WTC11 (cell line): ENCODE data around the gene SLC25A20.

ENCODE experiments used
- CREB1 ChIP-seq: sonication (generic); formaldehyde crosslinking; IDR thresholded peaks from 2 replicates; pipeline ENCODE4 v1.8.0; 2023; ENCODE audit warnings: mild to moderate bottlenecking, missing genetic modification reagents
- ELF4 ChIP-seq: sonication (generic); formaldehyde crosslinking; IDR thresholded peaks from 2 replicates; pipeline ENCODE4 v1.8.1; 2022; ENCODE audit warnings: low read depth, mild to moderate bottlenecking, moderate library complexity, missing genetic modification reagents
- JUN ChIP-seq: sonication (generic); formaldehyde crosslinking; IDR thresholded peaks from 2 replicates; pipeline ENCODE4 v1.8.0; 2023; ENCODE audit warnings: mild to moderate bottlenecking, missing genetic modification reagents
- RELA ChIP-seq: sonication (generic); formaldehyde crosslinking; IDR thresholded peaks from 2 replicates; pipeline ENCODE4 v1.8.1; 2022; ENCODE audit warnings: missing genetic modification reagents, mild to moderate bottlenecking, borderline replicate concordance
- SP1 ChIP-seq: sonication (generic); formaldehyde crosslinking; conservative IDR thresholded peaks from 2 replicates; pipeline ENCODE4 v1.8.1; 2022; ENCODE audit warnings: missing genetic modification reagents
- ZNF121 ChIP-seq: sonication (generic); formaldehyde crosslinking; IDR thresholded peaks from 2 replicates; pipeline ENCODE4 v1.8.0; 2023; ENCODE audit warnings: missing genetic modification reagents
- TF ChIP-seq, protein P1 (sequence below): fragments of 200-600 bp; IDR thresholded peaks from 2 replicates; pipeline ENCODE4 v1.8.0; 2022; ENCODE audit warnings: antibody characterized with exemption
- TF ChIP-seq, protein P2 (sequence below): sonication (generic); formaldehyde crosslinking; IDR thresholded peaks from 2 replicates; pipeline ENCODE4 v1.8.1; 2023; ENCODE audit warnings: mild to moderate bottlenecking, missing genetic modification reagents
- TF ChIP-seq, protein P3 (sequence below): sonication (generic); formaldehyde crosslinking; IDR thresholded peaks from 2 replicates; pipeline ENCODE4 v1.8.0; 2022; ENCODE audit warnings: mild to moderate bottlenecking, missing genetic modification reagents
- TF ChIP-seq, protein P4 (sequence below): sonication (generic); formaldehyde crosslinking; IDR thresholded peaks from 2 replicates; pipeline ENCODE4 v1.8.1; 2022; ENCODE audit warnings: low read depth, missing genetic modification reagents, borderline replicate concordance
- TF ChIP-seq, protein P5 (sequence below): sonication (generic); formaldehyde crosslinking; IDR thresholded peaks from 2 replicates; pipeline ENCODE4 v1.8.1; 2022; ENCODE audit warnings: mild to moderate bottlenecking, missing genetic modification reagents, moderate library complexity, borderline replicate concordance

DNA sequence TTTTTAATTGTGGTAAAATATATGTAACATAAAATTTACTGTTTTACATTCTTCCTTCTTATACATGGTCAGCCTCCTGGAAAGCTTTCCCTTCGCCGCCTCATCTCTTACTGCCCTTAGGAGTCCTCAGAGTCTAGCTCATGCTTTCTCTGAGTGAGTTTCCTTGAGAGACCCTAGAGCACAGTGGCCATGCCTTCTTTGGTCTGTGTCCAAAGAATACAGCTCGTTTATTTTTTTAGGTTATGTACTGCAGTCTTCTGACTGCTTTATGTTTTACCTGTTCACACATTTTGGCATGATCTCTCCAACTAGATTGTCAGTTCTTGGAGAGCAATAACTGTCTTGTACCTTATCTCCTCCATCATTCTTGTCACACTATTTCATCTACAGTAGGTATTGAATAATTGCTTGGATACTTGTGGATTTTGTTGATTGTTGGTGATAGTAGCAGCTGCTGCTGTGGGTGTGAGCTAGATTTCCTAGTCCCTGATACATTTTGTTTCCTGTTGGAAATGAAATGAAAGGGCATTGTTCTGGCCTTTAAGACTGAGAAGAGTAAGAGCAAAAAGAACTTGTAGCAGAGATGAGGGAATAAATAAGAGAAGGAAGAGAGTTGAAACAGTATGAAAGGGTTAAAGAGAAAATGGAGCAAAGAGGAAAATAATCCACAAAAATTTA lies 30.8 kb upstream of the SLC25A20 start:
- TF ChIP-seq RELA (no peak), JUN (CRISPR knock-in tag) (no peak), ZNF121 (CRISPR knock-in tag) (no peak), SP1 (CRISPR knock-in tag) (no peak), ELF4 (CRISPR knock-in tag) (no peak), CREB1 (CRISPR knock-in tag) (no peak)
- TF ChIP-seq, protein P1, sequence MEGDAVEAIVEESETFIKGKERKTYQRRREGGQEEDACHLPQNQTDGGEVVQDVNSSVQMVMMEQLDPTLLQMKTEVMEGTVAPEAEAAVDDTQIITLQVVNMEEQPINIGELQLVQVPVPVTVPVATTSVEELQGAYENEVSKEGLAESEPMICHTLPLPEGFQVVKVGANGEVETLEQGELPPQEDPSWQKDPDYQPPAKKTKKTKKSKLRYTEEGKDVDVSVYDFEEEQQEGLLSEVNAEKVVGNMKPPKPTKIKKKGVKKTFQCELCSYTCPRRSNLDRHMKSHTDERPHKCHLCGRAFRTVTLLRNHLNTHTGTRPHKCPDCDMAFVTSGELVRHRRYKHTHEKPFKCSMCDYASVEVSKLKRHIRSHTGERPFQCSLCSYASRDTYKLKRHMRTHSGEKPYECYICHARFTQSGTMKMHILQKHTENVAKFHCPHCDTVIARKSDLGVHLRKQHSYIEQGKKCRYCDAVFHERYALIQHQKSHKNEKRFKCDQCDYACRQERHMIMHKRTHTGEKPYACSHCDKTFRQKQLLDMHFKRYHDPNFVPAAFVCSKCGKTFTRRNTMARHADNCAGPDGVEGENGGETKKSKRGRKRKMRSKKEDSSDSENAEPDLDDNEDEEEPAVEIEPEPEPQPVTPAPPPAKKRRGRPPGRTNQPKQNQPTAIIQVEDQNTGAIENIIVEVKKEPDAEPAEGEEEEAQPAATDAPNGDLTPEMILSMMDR: no peak
- TF ChIP-seq, protein P2, sequence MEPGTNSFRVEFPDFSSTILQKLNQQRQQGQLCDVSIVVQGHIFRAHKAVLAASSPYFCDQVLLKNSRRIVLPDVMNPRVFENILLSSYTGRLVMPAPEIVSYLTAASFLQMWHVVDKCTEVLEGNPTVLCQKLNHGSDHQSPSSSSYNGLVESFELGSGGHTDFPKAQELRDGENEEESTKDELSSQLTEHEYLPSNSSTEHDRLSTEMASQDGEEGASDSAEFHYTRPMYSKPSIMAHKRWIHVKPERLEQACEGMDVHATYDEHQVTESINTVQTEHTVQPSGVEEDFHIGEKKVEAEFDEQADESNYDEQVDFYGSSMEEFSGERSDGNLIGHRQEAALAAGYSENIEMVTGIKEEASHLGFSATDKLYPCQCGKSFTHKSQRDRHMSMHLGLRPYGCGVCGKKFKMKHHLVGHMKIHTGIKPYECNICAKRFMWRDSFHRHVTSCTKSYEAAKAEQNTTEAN: no peak
- TF ChIP-seq, protein P3, sequence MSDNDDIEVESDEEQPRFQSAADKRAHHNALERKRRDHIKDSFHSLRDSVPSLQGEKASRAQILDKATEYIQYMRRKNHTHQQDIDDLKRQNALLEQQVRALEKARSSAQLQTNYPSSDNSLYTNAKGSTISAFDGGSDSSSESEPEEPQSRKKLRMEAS (CRISPR knock-in tag): no peak
- TF ChIP-seq, protein P4, sequence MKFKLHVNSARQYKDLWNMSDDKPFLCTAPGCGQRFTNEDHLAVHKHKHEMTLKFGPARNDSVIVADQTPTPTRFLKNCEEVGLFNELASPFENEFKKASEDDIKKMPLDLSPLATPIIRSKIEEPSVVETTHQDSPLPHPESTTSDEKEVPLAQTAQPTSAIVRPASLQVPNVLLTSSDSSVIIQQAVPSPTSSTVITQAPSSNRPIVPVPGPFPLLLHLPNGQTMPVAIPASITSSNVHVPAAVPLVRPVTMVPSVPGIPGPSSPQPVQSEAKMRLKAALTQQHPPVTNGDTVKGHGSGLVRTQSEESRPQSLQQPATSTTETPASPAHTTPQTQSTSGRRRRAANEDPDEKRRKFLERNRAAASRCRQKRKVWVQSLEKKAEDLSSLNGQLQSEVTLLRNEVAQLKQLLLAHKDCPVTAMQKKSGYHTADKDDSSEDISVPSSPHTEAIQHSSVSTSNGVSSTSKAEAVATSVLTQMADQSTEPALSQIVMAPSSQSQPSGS (CRISPR knock-in tag): no peak
- TF ChIP-seq, protein P5, sequence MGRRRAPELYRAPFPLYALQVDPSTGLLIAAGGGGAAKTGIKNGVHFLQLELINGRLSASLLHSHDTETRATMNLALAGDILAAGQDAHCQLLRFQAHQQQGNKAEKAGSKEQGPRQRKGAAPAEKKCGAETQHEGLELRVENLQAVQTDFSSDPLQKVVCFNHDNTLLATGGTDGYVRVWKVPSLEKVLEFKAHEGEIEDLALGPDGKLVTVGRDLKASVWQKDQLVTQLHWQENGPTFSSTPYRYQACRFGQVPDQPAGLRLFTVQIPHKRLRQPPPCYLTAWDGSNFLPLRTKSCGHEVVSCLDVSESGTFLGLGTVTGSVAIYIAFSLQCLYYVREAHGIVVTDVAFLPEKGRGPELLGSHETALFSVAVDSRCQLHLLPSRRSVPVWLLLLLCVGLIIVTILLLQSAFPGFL: no peak
